ENCODE data around the gene INPP5D.

INPP5D gene

GRCh38 chr2:233011702-233012131 is 48.4 kb upstream of the INPP5D start:
- Histone ChIP-seq H3K4me3 (ENCODE audit: insufficient read depth, low read length, poor library complexity, severe bottlenecking) (no peak overlapping the region), H3K9me2 (replicated peaks; ENCODE audit: insufficient read depth, low read length) (no peaks in the 10 kb centered on the region), H3K36me3 (ENCODE audit: low read length) (no peaks in the 10 kb centered on the region), H3K27ac (ENCODE audit: low read depth, low read length) (no peak overlapping the region), H2AFZ (ENCODE audit: low read depth, low read length, severe bottlenecking) (no peak overlapping the region), H3K27me3 (ENCODE audit: low read length) (no peaks in the 10 kb centered on the region), H4K20me1 (ENCODE audit: low read depth, low read length) (no peaks in the 10 kb centered on the region), H3F3A (ENCODE audit: insufficient read depth) (no peaks in the 10 kb centered on the region), H3K9me3 (ENCODE audit: insufficient read depth, low read length) (no peaks in the 10 kb centered on the region), H3K4me2 (ENCODE audit: low read depth, low read length, poor library complexity, severe bottlenecking) (no peak overlapping the region), H3K9ac (ENCODE audit: low read length) (no peak overlapping the region), H3K79me2 (ENCODE audit: insufficient read depth, low read length) (no peaks in the 10 kb centered on the region)
- no peak for TF ChIP-seq CTCF (IDR thresholded peaks at IDR 0.05; ENCODE audit: insufficient read depth, low read length, poor library complexity, severe bottlenecking)
- no peak for TF ChIP-seq EZH2phosphoT487 (conservative IDR thresholded peaks at IDR 0.05; ENCODE audit: low read length)

DNA sequence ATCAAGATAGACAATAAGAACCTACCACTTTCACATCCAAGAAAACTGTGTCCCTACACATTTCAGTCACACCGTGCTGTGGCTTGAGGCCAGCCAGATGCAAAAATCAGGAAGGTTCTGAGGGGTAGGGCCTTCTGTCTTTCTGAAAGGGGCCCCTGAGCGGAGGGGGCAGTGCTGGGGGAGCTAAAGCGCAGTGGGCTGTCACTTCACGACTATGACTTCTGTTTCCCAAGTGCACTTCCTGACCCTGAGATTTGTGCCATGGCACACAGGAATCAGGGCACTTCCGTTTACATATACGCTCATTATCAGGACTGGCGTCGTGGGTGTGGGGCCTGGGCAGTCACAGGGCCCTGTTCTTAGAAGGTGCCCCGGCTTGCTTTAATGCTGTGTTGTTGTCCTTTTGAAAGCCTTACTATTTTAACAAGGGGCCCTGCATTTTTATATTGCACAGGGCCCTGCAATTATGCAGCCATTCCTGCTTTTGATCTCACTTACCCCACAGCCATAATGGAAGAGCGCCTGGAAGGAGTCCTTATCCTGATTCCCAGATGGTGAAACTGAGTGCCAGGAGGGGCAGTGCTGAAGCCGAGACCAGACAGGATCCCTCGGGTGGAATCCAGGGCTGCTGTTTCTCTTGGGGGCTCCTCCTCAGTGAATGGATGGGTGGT is 47.7 kb upstream of the INPP5D start:
- H2AFZ ChIP-seq (ENCODE audit: low read depth, low read length, severe bottlenecking): no peak overlapping the region
- H3F3A ChIP-seq (ENCODE audit: insufficient read depth): no peaks in the 10 kb centered on the region
- H3K4me2 ChIP-seq (ENCODE audit: low read depth, low read length, poor library complexity, severe bottlenecking): no peak overlapping the region
- H3K36me3 ChIP-seq (ENCODE audit: low read length): no peaks in the 10 kb centered on the region
- H3K9me2 ChIP-seq (replicated peaks; ENCODE audit: insufficient read depth, low read length): no peaks in the 10 kb centered on the region
- H3K9me3 ChIP-seq (ENCODE audit: insufficient read depth, low read length): no peaks in the 10 kb centered on the region
- no peak overlapping the region for H3K27ac ChIP-seq (ENCODE audit: low read depth, low read length)
- no peaks in the 10 kb centered on the region for H4K20me1 ChIP-seq (ENCODE audit: low read depth, low read length)
- no peak overlapping the region for H3K9ac ChIP-seq (ENCODE audit: low read length)
- no peak overlapping the region for H3K4me3 ChIP-seq (ENCODE audit: insufficient read depth, low read length, poor library complexity, severe bottlenecking)
- no peaks in the 10 kb centered on the region for H3K27me3 ChIP-seq (ENCODE audit: low read length)
- no peaks in the 10 kb centered on the region for H3K79me2 ChIP-seq (ENCODE audit: insufficient read depth, low read length)
- TF ChIP-seq EZH2phosphoT487 (conservative IDR thresholded peaks at IDR 0.05; ENCODE audit: low read length) (no peak), CTCF (IDR thresholded peaks at IDR 0.05; ENCODE audit: insufficient read depth, low read length, poor library complexity, severe bottlenecking) (no peak)

GRCh38 chr2:233013027-233013461 is 47.1 kb upstream of the INPP5D start, which contains the start of gene NGEF:
Gene NGEF (minus strand): TSS chr2:233013256. CDS start chr2:232974890, 38,366 bp downstream.
- TF ChIP-seq EZH2phosphoT487 (conservative IDR thresholded peaks at IDR 0.05; ENCODE audit: low read length): no peak
- no peak for TF ChIP-seq CTCF (IDR thresholded peaks at IDR 0.05; ENCODE audit: insufficient read depth, low read length, poor library complexity, severe bottlenecking)
- no peaks in the 10 kb centered on the region for H4K20me1 ChIP-seq (ENCODE audit: low read depth, low read length)
- H3K4me3 ChIP-seq (ENCODE audit: insufficient read depth, low read length, poor library complexity, severe bottlenecking): no peak within 1 kb of the TSS
- H3K9ac ChIP-seq (ENCODE audit: low read length): no peak within 1 kb of the TSS
- no peaks in the 10 kb centered on the region for H3K9me3 ChIP-seq (ENCODE audit: insufficient read depth, low read length)
- H3K27ac ChIP-seq (ENCODE audit: low read depth, low read length): no peak within 1 kb of the TSS
- H2AFZ ChIP-seq (ENCODE audit: low read depth, low read length, severe bottlenecking): no peak within 1 kb of the TSS
- no peaks in the 10 kb centered on the region for H3K36me3 ChIP-seq (ENCODE audit: low read length)
- H3K9me2 ChIP-seq (replicated peaks; ENCODE audit: insufficient read depth, low read length): no peaks in the 10 kb centered on the region
- no peaks in the 10 kb centered on the region for H3F3A ChIP-seq (ENCODE audit: insufficient read depth)
- no peaks in the 10 kb centered on the region for H3K79me2 ChIP-seq (ENCODE audit: insufficient read depth, low read length)
- H3K27me3 ChIP-seq (ENCODE audit: low read length): no peaks in the 10 kb centered on the region
- no peak within 1 kb of the TSS for H3K4me2 ChIP-seq (ENCODE audit: low read depth, low read length, poor library complexity, severe bottlenecking)

Data from SU-DHL-6 (cell line).